Activated CD4-positive, alpha-beta T cell treated with anti-CD3 and anti-CD28 coated beads for 36 hours (primary cell): Measurements from ENCODE around the gene TCEANC2. TPM values are rescaled to one million over a fixed set of nuclear protein-coding genes. Genes with fewer than 3 reads are reported as not detected.
"Not testable (repeated sequence)": the region's sequence is repeated elsewhere in the genome, so short reads cannot be mapped to it uniquely, and the experiment has no call there.

Experiments
- ATAC-seq: fragments of 200-7000 bp; cut with Tn5 transposase; one replicate; pipeline ENCODE4 v1.10.0; 2021; ENCODE audit warnings: mild to moderate bottlenecking, moderate library complexity
- CTCF ChIA-PET: fragments of 350-600 bp; sonication (Branson Sonifier 250); formaldehyde crosslinking; loops from one replicate; lab custom pipeline; 2021; ENCODE audit warnings: antibody characterized with exemption; lab: Charles Lee
- POLR2A ChIA-PET: fragments of 350-600 bp; sonication (Branson Sonifier 250); formaldehyde crosslinking; loops from one replicate; lab custom pipeline; 2021; ENCODE audit warnings: antibody characterized with exemption, inconsistent platforms; lab: Charles Lee
- DNase-seq: peaks from one replicate; pipeline ENCODE4 v3.0.0-alpha.2; 2020
- H3K27ac Mint-ChIP-seq: one replicate; pipeline ENCODE4 v1.8.0; 2021; ENCODE audit warnings: mixed read lengths
- H3K27me3 Mint-ChIP-seq: one replicate; pipeline ENCODE4 v1.8.0; 2021; ENCODE audit warnings: mixed read lengths
- H3K36me3 Mint-ChIP-seq: one replicate; pipeline ENCODE4 v1.8.0; 2021; ENCODE audit warnings: low read depth, mixed read lengths
- H3K4me1 Mint-ChIP-seq: one replicate; pipeline ENCODE4 v1.8.0; 2021; ENCODE audit warnings: mixed read lengths
- H3K4me3 Mint-ChIP-seq: one replicate; pipeline ENCODE4 v1.8.0; 2021; ENCODE audit warnings: mild to moderate bottlenecking, moderate library complexity, mixed read lengths
- H3K9me3 Mint-ChIP-seq: one replicate; pipeline ENCODE4 v1.8.0; 2021; ENCODE audit warnings: low read depth, mixed read lengths
- intact Hi-C, 2 experiments: fragments of 100-400 bp; cut with DNase I in 1 of 2; cut with micrococcal nuclease in 1 of 2; formaldehyde crosslinking; loops; one replicate each; pipeline versions ENCODE4 v1.14.2 to v1.15.1; 2022 to 2024; cut with DNase I, micrococcal nuclease
- total RNA-seq, 2 experiments: library from RNA; stranded (reverse); gene quantifications; one replicate each; pipeline ENCODE4 v1.2.3, GENCODE V29; 2021

The TCEANC2 gene
- total RNA-seq, 2 experiments from 2014 or later: 14.0 to 14.2 TPM

GRCh38 chr1:54028306-54029251 lies 24.8 kb upstream of the TCEANC2 start:
- H3K27ac Mint-ChIP-seq: no peak overlapping the region
- ChIA-PET POLR2A (no interaction called here), CTCF (interaction anchor here (0.5 to 0.6 kb wide), 2 partner anchors 176 to 819 kb away, joined by 3 read pairs; no protein-coding TSS in a partner anchor)
- peaks cover 8% of the 10 kb centered on the region for H3K36me3 Mint-ChIP-seq
- no peak for DNase-seq
- no peak for ATAC-seq
- H3K4me3 Mint-ChIP-seq: no peak overlapping the region
- no peaks in the 10 kb centered on the region for H3K9me3 Mint-ChIP-seq
- intact Hi-C loops: no loop called here
- no peaks in the 10 kb centered on the region for H3K27me3 Mint-ChIP-seq
- no peaks in the 10 kb centered on the region for H3K4me1 Mint-ChIP-seq

GRCh38 chr1:54037476-54037875 lies 15.9 kb upstream of the TCEANC2 start:
- no peaks in the 10 kb centered on the region for H3K4me1 Mint-ChIP-seq
- DNase-seq (no peak), ATAC-seq (no peak)
- H3K9me3 Mint-ChIP-seq: no peaks in the 10 kb centered on the region
- ChIA-PET POLR2A (no interaction called here), CTCF (no interaction called here)
- intact Hi-C loops: no loop called here
- H3K27ac Mint-ChIP-seq: no peak overlapping the region
- no peaks in the 10 kb centered on the region for H3K27me3 Mint-ChIP-seq
- H3K36me3 Mint-ChIP-seq: peaks cover 24% of the 10 kb centered on the region
- H3K4me3 Mint-ChIP-seq: no peak overlapping the region

- Mint-ChIP-seq H3K4me3 (no peak overlapping the region), H3K27me3 (no peaks in the 10 kb centered on the region), H3K9me3 (no peaks in the 10 kb centered on the region), H3K27ac (no peak overlapping the region), H3K4me1 (peaks cover 14% of the 10 kb centered on the region), H3K36me3 (peaks cover 24% of the 10 kb centered on the region)
- CTCF ChIA-PET: interaction anchor here (1.1 to 2.2 kb wide), 2 partner anchors 13 to 180 kb away, joined by 3 to 12 read pairs; no protein-coding TSS in a partner anchor
- ATAC-seq (no peak), DNase-seq (no peak)
- POLR2A ChIA-PET: interaction anchor here (0.6 kb wide), 1 partner anchor 8 kb away, joined by 4 read pairs; no protein-coding TSS in a partner anchor
- intact Hi-C loops: no loop called here
These were observed 11.6 kb upstream of the TCEANC2 start for GRCh38 chr1:54041806-54042205.

- CTCF ChIA-PET: interaction anchor here (0.9 kb wide), 1 partner anchor 184 kb away, joined by 5 read pairs; no protein-coding TSS in a partner anchor
- no peak overlapping the region for H3K4me3 Mint-ChIP-seq
- peaks cover 35% of the 10 kb centered on the region for H3K4me1 Mint-ChIP-seq
- H3K27ac Mint-ChIP-seq: peak overlapping the region; percentile 26
- POLR2A ChIA-PET: no interaction called here
- no peaks in the 10 kb centered on the region for H3K27me3 Mint-ChIP-seq
- intact Hi-C loops: no loop called here
- no peak for DNase-seq
- no peak for ATAC-seq
- H3K9me3 Mint-ChIP-seq: no peaks in the 10 kb centered on the region
- H3K36me3 Mint-ChIP-seq: peaks cover 24% of the 10 kb centered on the region
These were observed 7.9 kb upstream of the TCEANC2 start for GRCh38 chr1:54045496-54045895.

- no peak for DNase-seq
- POLR2A ChIA-PET: no interaction called here
- Mint-ChIP-seq H3K9me3 (no peaks in the 10 kb centered on the region), H3K27me3 (no peaks in the 10 kb centered on the region), H3K4me1 (peaks cover 38% of the 10 kb centered on the region), H3K4me3 (no peak overlapping the region), H3K27ac (peak overlapping the region; percentile 76), H3K36me3 (peaks cover 21% of the 10 kb centered on the region)
- intact Hi-C loops: no loop called here
- no peak for ATAC-seq
- CTCF ChIA-PET: interaction anchor here (0.5 to 1.9 kb wide), 4 partner anchors 10 to 451 kb away, joined by 3 to 6 read pairs (median 3); no protein-coding TSS in a partner anchor
These were observed 6.6 kb upstream of the TCEANC2 start for GRCh38 chr1:54046671-54047383.

GRCh38 chr1:54047384-54048305 lies 5.8 kb upstream of the TCEANC2 start:
- ChIA-PET POLR2A (no interaction called here), CTCF (interaction anchor here (0.5 to 2.1 kb wide), 7 partner anchors 9 to 450 kb away, joined by 3 to 8 read pairs (median 4); no protein-coding TSS in a partner anchor)
- H3K36me3 Mint-ChIP-seq: peaks cover 14% of the 10 kb centered on the region
- no peaks in the 10 kb centered on the region for H3K9me3 Mint-ChIP-seq
- peak overlapping the region; percentile 76 for H3K27ac Mint-ChIP-seq
- intact Hi-C loops: no loop called here
- no peak for ATAC-seq
- H3K4me1 Mint-ChIP-seq: peaks cover 38% of the 10 kb centered on the region
- H3K4me3 Mint-ChIP-seq: no peak overlapping the region
- no peak for DNase-seq
- H3K27me3 Mint-ChIP-seq: no peaks in the 10 kb centered on the region

- H3K4me3 Mint-ChIP-seq, ATAC-seq, H3K36me3 Mint-ChIP-seq, H3K27ac Mint-ChIP-seq, H3K27me3 Mint-ChIP-seq, H3K9me3 Mint-ChIP-seq, DNase-seq: not testable (repeated sequence)
- ChIA-PET CTCF (interaction anchor here (2.3 kb wide), 1 partner anchor 10 kb away, joined by 13 read pairs; no protein-coding TSS in a partner anchor), POLR2A (interaction anchor here (0.7 kb wide), 1 partner anchor 240 kb away, joined by 3 read pairs; no protein-coding TSS in a partner anchor)
- intact Hi-C loops: loop anchor here (5.0 to 10.0 kb wide), 2 partner anchors 437 to 826 kb away; partner anchors contain the start of gene CZIB (in 1 of the 2)
- peaks cover 42% of the 10 kb centered on the region for H3K4me1 Mint-ChIP-seq
These were observed 3.0 kb upstream of the TCEANC2 start for GRCh38 chr1:54050435-54050834.

GRCh38 chr1:54051933-54052430 lies 1.4 kb upstream of the TCEANC2 start:
- no peak for ATAC-seq
- POLR2A ChIA-PET: interaction anchor here (0.6 to 1.6 kb wide), 7 partner anchors 8 to 215 kb away, joined by 3 to 9 read pairs (median 3); partner anchors contain the start of gene IFT25
- CTCF ChIA-PET: interaction anchor here (0.6 to 1.8 kb wide), 7 partner anchors 9 to 191 kb away, joined by 3 to 9 read pairs (median 4); no protein-coding TSS in a partner anchor
- H3K27me3 Mint-ChIP-seq: no peaks in the 10 kb centered on the region
- no peak overlapping the region for H3K4me3 Mint-ChIP-seq
- H3K27ac Mint-ChIP-seq: no peak overlapping the region
- DNase-seq: no peak
- H3K9me3 Mint-ChIP-seq: no peaks in the 10 kb centered on the region
- peaks cover 13% of the 10 kb centered on the region for H3K36me3 Mint-ChIP-seq
- H3K4me1 Mint-ChIP-seq: peaks cover 38% of the 10 kb centered on the region
- intact Hi-C loops: loop anchor here (2.0 to 10.0 kb wide), 7 partner anchors 161 to 835 kb away; partner anchors contain the start of genes CZIB (in 1 of the 2), DHCR24 (in 1 of the 2) and SSBP3 (in 1 of the 2)

- CTCF ChIA-PET: interaction anchor here (0.6 to 1.8 kb wide), 7 partner anchors 9 to 215 kb away, joined by 3 to 9 read pairs (median 4); partner anchors contain the start of gene NDC1
- ATAC-seq (peak; percentile 23), DNase-seq (peak; percentile 51)
- Mint-ChIP-seq H3K4me3 (no peak overlapping the region), H3K27ac (no peak overlapping the region), H3K27me3 (no peaks in the 10 kb centered on the region), H3K4me1 (peaks cover 35% of the 10 kb centered on the region), H3K36me3 (peaks cover 17% of the 10 kb centered on the region), H3K9me3 (no peaks in the 10 kb centered on the region)
- POLR2A ChIA-PET: interaction anchor here (0.6 to 1.6 kb wide), 7 partner anchors 9 to 479 kb away, joined by 3 to 9 read pairs (median 3); partner anchors contain the start of gene IFT25
- intact Hi-C loops: loop anchor here (2.0 to 10.0 kb wide), 7 partner anchors 162 to 834 kb away; partner anchors contain the start of genes CZIB (in 1 of the 2), DHCR24 (in 1 of the 2) and SSBP3 (in 1 of the 2)
These were observed 926 bp upstream of the TCEANC2 start for GRCh38 chr1:54052431-54052933.
